Loucy (cell line): Measurements from ENCODE around the gene CYP19A1.

Experiments used
- EZH2phosphoT487 ChIP-seq: fragments of 200-600 bp; IDR thresholded peaks from 2 replicates; pipeline ENCODE4 v1.6.1; 2018; ENCODE audit warnings: antibody characterized with exemption, mild to moderate bottlenecking, moderate library complexity, borderline replicate concordance
- TF ChIP-seq, protein P1 (sequence below): fragments of 200-600 bp; sonication (generic); conservative IDR thresholded peaks from 2 replicates; pipeline ENCODE4 v1.5.1; 2014; ENCODE audit warnings: mild to moderate bottlenecking, antibody characterized with exemption, low read length

DNA sequence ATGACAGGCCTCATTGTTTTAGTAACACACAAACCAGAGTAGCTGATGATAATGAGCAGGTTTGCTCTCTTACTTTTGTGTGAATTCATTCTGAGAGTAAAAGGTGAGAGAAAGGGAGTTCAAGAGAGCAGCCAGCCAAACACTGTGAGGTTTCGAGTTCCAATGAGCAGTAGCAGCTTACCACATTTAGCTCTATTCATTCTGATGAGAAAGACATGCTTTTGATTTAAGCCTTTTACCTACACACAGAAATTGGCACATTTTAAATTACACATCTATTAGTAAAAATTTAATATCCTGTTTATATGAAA, 31.0 kb upstream of the CYP19A1 start:
- TF ChIP-seq, protein P1, sequence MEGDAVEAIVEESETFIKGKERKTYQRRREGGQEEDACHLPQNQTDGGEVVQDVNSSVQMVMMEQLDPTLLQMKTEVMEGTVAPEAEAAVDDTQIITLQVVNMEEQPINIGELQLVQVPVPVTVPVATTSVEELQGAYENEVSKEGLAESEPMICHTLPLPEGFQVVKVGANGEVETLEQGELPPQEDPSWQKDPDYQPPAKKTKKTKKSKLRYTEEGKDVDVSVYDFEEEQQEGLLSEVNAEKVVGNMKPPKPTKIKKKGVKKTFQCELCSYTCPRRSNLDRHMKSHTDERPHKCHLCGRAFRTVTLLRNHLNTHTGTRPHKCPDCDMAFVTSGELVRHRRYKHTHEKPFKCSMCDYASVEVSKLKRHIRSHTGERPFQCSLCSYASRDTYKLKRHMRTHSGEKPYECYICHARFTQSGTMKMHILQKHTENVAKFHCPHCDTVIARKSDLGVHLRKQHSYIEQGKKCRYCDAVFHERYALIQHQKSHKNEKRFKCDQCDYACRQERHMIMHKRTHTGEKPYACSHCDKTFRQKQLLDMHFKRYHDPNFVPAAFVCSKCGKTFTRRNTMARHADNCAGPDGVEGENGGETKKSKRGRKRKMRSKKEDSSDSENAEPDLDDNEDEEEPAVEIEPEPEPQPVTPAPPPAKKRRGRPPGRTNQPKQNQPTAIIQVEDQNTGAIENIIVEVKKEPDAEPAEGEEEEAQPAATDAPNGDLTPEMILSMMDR, result no peak
- TF ChIP-seq EZH2phosphoT487, result no peak
